ENCODE results near the gene CPED1. TPM values are rescaled to one million over a fixed set of nuclear protein-coding genes. Genes with fewer than 3 reads are reported as not detected.

CPED1 gene
- total RNA-seq, 5 donors from 2014 or later (not counting 1 experiment from before 2014, with no cell fraction given), result 0.73 to 1.4 (median 0.96) TPM; not detected in 2

DNA sequence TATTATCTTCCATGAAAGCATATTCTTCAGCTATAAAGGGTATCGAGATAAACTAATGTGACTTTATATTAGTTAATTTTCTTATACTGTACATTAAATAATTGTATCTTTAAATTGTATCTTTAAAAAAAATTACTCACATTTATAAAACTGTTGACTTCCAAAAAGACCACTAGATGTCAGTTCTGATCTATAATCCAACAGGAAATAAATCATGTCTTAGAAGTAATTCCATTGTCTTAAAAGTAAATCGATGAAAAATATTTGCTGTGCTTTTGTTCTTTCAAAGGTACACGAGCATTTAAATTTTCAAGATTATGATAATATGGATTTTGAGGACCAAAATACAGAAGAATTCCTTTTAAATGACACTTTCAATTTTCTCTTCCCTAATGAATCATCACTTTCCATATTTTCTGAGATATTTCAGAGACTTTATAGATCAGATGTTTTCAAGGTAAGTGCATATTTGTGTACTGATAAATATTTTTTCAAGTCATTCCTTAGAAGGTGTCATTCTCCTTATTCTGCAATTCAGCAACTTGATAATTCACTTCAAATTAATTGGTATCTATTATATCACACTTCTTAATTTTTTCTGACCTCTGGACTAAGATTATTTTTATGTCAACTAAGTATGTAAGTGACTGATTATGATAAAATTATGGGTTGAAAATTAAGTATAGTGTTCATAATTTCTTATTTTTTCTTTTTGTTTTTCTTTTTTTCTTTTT lies 138.5 kb downstream of the CPED1 start:
- Histone ChIP-seq H3K4me3 (ENCODE audit: control insufficient read depth in 1 of 2, extremely low read depth in 1 of 2, low read length in 1 of 2) (no peak overlapping the region), H3K36me3 (ENCODE audit: control insufficient read depth in 2 of 2, extremely low read depth in 1 of 2, insufficient read depth in 1 of 2, low read length in 1 of 2) (no peaks in the 10 kb centered on the region), H3K4me1 (ENCODE audit: control insufficient read depth in 1 of 2, extremely low read depth in 1 of 2, insufficient read depth in 2 of 2, low read length in 2 of 2) (no peaks in the 10 kb centered on the region), H3K9me3 (no peaks in the 10 kb centered on the region), H3K27ac (ENCODE audit: low read length) (no peak overlapping the region), H3K27me3 (replicated peaks in 1 of 2; ENCODE audit: control insufficient read depth in 2 of 2, extremely low read depth in 1 of 2, insufficient read depth in 2 of 2, low read length in 1 of 2) (no peaks in the 10 kb centered on the region)
- DNase-seq (no peak), ATAC-seq (replicated peaks in 1 of 4) (no peak)
- Mint-ChIP-seq H3K4me1 (no peaks in the 10 kb centered on the region), H3K9me3 (no peaks in the 10 kb centered on the region), H3K4me3 (no peak overlapping the region), H3K27me3 (peaks cover 0 to 7% of the 10 kb centered on the region in 2 donors), H3K27ac (no peak overlapping the region), H3K36me3 (no peaks in the 10 kb centered on the region)
- ChIA-PET POLR2A (no interaction called here), CTCF (no interaction called here)
- WGBS (ENCODE audit: insufficient coverage), result no CpG with 5 or more reads among the region's 3 CpGs

DNA sequence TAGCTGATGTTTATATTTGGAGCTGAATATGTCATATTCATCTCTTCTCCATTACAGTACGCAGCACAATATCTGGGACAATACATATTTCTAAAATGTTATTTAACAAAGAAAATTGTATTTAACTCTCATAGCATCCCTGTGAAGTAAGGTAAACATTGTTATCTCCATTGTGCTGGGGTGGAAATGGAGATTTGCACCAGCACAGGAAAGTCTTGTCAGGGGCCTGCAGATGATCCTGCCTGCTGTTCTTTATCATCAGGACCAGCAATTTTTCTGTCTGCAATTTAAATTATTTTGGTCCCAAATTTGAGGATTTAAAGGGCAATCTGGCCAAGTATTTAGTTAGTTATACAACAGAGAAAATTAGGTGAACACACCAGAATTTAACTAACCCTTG lies 144.4 kb downstream of the CPED1 start:
- WGBS (ENCODE audit: insufficient coverage), result no CpG with 5 or more reads among the region's 1 CpG
- no peaks in the 10 kb centered on the region for H3K9me3 Mint-ChIP-seq
- POLR2A ChIA-PET, result no interaction called here

DNA sequence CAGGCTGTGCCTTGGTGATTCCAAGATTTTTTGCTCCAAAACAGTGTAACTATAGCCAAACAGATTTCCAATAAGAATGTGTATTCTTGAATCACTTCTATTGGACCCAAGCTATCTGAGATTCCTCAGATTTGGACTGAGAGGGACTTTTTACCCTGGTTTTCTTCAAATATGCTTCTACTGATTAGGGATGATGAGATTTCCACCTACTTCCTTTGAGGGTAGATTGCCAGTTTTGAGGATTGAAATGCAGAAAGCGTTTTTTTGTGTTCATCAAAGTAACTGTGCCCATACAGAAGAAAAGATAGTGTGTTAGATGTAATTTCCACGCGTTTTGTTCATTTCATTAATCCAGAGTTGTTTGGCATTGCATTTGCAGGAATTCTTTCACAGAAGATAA lies 144.9 kb downstream of the CPED1 start:
- no peak for DNase-seq
- Histone ChIP-seq H3K27ac (ENCODE audit: low read length) (no peak overlapping the region), H3K4me1 (ENCODE audit: control insufficient read depth in 1 of 2, extremely low read depth in 1 of 2, insufficient read depth in 2 of 2, low read length in 2 of 2) (no peaks in the 10 kb centered on the region), H3K9me3 (no peaks in the 10 kb centered on the region), H3K36me3 (ENCODE audit: control insufficient read depth in 2 of 2, extremely low read depth in 1 of 2, insufficient read depth in 1 of 2, low read length in 1 of 2) (no peaks in the 10 kb centered on the region), H3K27me3 (replicated peaks in 1 of 2; ENCODE audit: control insufficient read depth in 2 of 2, extremely low read depth in 1 of 2, insufficient read depth in 2 of 2, low read length in 1 of 2) (no peaks in the 10 kb centered on the region), H3K4me3 (ENCODE audit: control insufficient read depth in 1 of 2, extremely low read depth in 1 of 2, low read length in 1 of 2) (no peak overlapping the region)
- Mint-ChIP-seq H3K4me3 (no peak overlapping the region), H3K27me3 (peaks cover 0 to 4% of the 10 kb centered on the region in 2 donors), H3K9me3 (no peaks in the 10 kb centered on the region), H3K4me1 (peaks cover 0 to 4% (median 0%) of the 10 kb centered on the region in 3 donors), H3K36me3 (no peaks in the 10 kb centered on the region), H3K27ac (no peak overlapping the region)
- ChIA-PET CTCF (no interaction called here), POLR2A (no interaction called here)
- no peak for ATAC-seq (replicated peaks in 1 of 4)
- WGBS (ENCODE audit: insufficient coverage), result 40% methylated on average over 1 of the region's 3 CpGs

More for the DNA sequence above, 144.4 kb downstream of the CPED1 start:
- Histone ChIP-seq H3K27ac (ENCODE audit: low read length) (no peak overlapping the region), H3K4me3 (ENCODE audit: control insufficient read depth in 1 of 2, extremely low read depth in 1 of 2, low read length in 1 of 2) (no peak overlapping the region), H3K27me3 (replicated peaks in 1 of 2; ENCODE audit: control insufficient read depth in 2 of 2, extremely low read depth in 1 of 2, insufficient read depth in 2 of 2, low read length in 1 of 2) (no peaks in the 10 kb centered on the region), H3K9me3 (no peaks in the 10 kb centered on the region), H3K4me1 (ENCODE audit: control insufficient read depth in 1 of 2, extremely low read depth in 1 of 2, insufficient read depth in 2 of 2, low read length in 2 of 2) (no peaks in the 10 kb centered on the region), H3K36me3 (ENCODE audit: control insufficient read depth in 2 of 2, extremely low read depth in 1 of 2, insufficient read depth in 1 of 2, low read length in 1 of 2) (no peaks in the 10 kb centered on the region)
- no peak for ATAC-seq (replicated peaks in 1 of 4)
- no peak overlapping the region for H3K4me3 Mint-ChIP-seq
- peaks cover 0 to 4% of the 10 kb centered on the region in 2 donors for H3K27me3 Mint-ChIP-seq
- H3K27ac Mint-ChIP-seq, result no peak overlapping the region
- no peaks in the 10 kb centered on the region for H3K4me1 Mint-ChIP-seq
- no peak for DNase-seq
- CTCF ChIA-PET, result no interaction called here
- no peaks in the 10 kb centered on the region for H3K36me3 Mint-ChIP-seq

DNA sequence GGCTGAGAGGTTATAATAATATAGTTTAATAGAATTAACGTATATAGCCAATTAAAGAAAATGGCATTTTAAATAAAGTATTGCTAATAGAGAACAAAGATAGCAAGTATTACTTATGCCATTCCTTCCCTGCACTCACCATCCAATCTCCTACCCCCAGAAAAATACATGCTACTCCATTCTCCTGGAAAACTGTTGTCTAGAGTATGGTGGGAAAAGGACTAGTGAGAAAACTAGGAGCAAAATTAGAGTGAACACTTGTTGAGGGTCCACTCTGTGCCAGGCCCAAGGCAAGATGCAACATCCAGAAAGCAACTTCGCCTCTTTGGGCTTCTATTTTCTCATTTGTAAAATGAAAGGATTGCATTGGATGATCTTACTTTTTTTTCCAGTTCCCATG lies 149.1 kb downstream of the CPED1 start:
- DNase-seq (no peak), ATAC-seq (replicated peaks in 1 of 4) (no peak)
- 83% methylated on average over 1 of the region's 2 CpGs for WGBS (ENCODE audit: insufficient coverage)
- no peaks in the 10 kb centered on the region for H3K9me3 Mint-ChIP-seq
- CTCF ChIA-PET, result no interaction called here
- H3K4me3 Mint-ChIP-seq, result no peak overlapping the region
- no peaks in the 10 kb centered on the region for H3K27me3 ChIP-seq (replicated peaks in 1 of 2; ENCODE audit: control insufficient read depth in 2 of 2, extremely low read depth in 1 of 2, insufficient read depth in 2 of 2, low read length in 1 of 2)
- POLR2A ChIA-PET, result no interaction called here
- H3K27me3 Mint-ChIP-seq, result peaks cover 0 to 4% of the 10 kb centered on the region in 2 donors
- H3K4me1 Mint-ChIP-seq, result peaks cover 0 to 6% (median 0%) of the 10 kb centered on the region in 3 donors
- no peaks in the 10 kb centered on the region for H3K36me3 Mint-ChIP-seq
- no peaks in the 10 kb centered on the region for H3K9me3 ChIP-seq
- no peak overlapping the region for H3K27ac Mint-ChIP-seq
- no peak overlapping the region for H3K27ac ChIP-seq (ENCODE audit: low read length)
- H3K36me3 ChIP-seq (ENCODE audit: control insufficient read depth in 2 of 2, extremely low read depth in 1 of 2, insufficient read depth in 1 of 2, low read length in 1 of 2), result no peaks in the 10 kb centered on the region
- H3K4me3 ChIP-seq (ENCODE audit: control insufficient read depth in 1 of 2, extremely low read depth in 1 of 2, low read length in 1 of 2), result no peak overlapping the region
- no peaks in the 10 kb centered on the region for H3K4me1 ChIP-seq (ENCODE audit: control insufficient read depth in 1 of 2, extremely low read depth in 1 of 2, insufficient read depth in 2 of 2, low read length in 2 of 2)

DNA sequence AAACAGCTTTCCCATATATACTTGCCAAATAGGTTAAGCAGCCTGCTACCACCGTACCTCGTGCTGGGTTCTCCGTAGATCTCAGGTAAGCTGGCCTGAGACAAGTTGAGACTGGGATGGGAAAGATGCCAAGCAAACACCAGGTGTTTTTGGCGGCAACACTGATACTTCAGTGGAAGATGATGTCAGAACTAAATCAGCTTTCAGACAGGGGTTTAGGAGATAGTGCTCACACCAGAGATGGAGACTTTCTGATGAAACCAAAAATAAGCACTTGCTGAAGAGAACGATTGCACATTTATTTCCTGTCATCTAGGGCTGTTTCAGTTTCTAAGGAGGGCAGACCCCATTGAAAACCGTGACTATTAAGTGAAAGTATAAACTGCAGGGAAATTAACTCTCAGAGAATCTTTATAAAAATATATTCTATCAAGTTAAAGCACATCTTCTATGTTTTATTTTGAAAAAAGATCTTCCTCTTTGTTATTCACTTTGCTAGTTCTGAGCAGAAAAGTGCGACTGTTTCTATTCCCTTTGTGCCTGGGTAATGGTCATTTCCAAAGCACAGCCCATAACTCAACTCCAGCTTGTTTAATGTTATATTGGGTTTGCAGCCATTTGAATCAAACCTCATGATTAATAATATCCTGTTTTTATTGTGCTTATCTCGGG lies 149.9 kb downstream of the CPED1 start:
- no peaks in the 10 kb centered on the region for H3K9me3 Mint-ChIP-seq
- H3K4me1 Mint-ChIP-seq, result peaks cover 0 to 6% (median 0%) of the 10 kb centered on the region in 3 donors
- Histone ChIP-seq H3K4me3 (ENCODE audit: control insufficient read depth in 1 of 2, extremely low read depth in 1 of 2, low read length in 1 of 2) (no peak overlapping the region), H3K27ac (ENCODE audit: low read length) (no peak overlapping the region), H3K4me1 (ENCODE audit: control insufficient read depth in 1 of 2, extremely low read depth in 1 of 2, insufficient read depth in 2 of 2, low read length in 2 of 2) (no peaks in the 10 kb centered on the region), H3K27me3 (replicated peaks in 1 of 2; ENCODE audit: control insufficient read depth in 2 of 2, extremely low read depth in 1 of 2, insufficient read depth in 2 of 2, low read length in 1 of 2) (no peaks in the 10 kb centered on the region), H3K9me3 (no peaks in the 10 kb centered on the region), H3K36me3 (ENCODE audit: control insufficient read depth in 2 of 2, extremely low read depth in 1 of 2, insufficient read depth in 1 of 2, low read length in 1 of 2) (no peaks in the 10 kb centered on the region)
- DNase-seq (no peak), ATAC-seq (replicated peaks in 1 of 4) (no peak)
- H3K27ac Mint-ChIP-seq, result no peak overlapping the region
- 68% methylated on average over 4 of the region's 8 CpGs for WGBS (ENCODE audit: insufficient coverage)
- CTCF ChIA-PET, result interaction anchor here in 1 of 2 donors (0.6 kb wide), 1 partner anchor 142 kb away, joined by 3 read pairs; no protein-coding TSS in a partner anchor
- no peaks in the 10 kb centered on the region for H3K36me3 Mint-ChIP-seq
- POLR2A ChIA-PET, result no interaction called here
- H3K27me3 Mint-ChIP-seq, result peaks cover 0 to 4% of the 10 kb centered on the region in 2 donors
- H3K4me3 Mint-ChIP-seq, result peak overlapping the region in 1 of 3 donors; percentile 58

DNA sequence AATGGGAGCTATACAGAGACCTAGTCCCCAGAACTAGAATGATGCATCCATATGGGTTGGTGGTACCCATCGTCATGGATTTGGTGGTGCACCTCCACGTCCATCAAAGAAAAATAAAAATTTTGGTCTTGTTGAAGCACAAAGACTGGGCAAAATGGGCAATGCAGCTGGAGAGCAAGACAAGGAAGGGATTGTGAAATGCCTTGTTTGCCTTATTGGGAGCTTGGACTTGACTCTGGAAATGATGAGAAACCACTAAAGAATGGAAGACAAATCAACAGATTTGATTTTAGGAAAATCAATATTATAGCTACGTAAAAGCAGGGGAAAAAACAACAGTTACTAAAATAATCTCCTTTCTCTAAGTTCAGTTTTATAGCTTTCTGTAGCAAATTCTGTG lies 150.9 kb downstream of the CPED1 start:
- Histone ChIP-seq H3K9me3 (no peaks in the 10 kb centered on the region), H3K4me1 (ENCODE audit: control insufficient read depth in 1 of 2, extremely low read depth in 1 of 2, insufficient read depth in 2 of 2, low read length in 2 of 2) (no peaks in the 10 kb centered on the region), H3K27me3 (replicated peaks in 1 of 2; ENCODE audit: control insufficient read depth in 2 of 2, extremely low read depth in 1 of 2, insufficient read depth in 2 of 2, low read length in 1 of 2) (no peaks in the 10 kb centered on the region), H3K4me3 (ENCODE audit: control insufficient read depth in 1 of 2, extremely low read depth in 1 of 2, low read length in 1 of 2) (no peak overlapping the region), H3K36me3 (ENCODE audit: control insufficient read depth in 2 of 2, extremely low read depth in 1 of 2, insufficient read depth in 1 of 2, low read length in 1 of 2) (no peaks in the 10 kb centered on the region), H3K27ac (ENCODE audit: low read length) (no peak overlapping the region)
- no peak for DNase-seq
- Mint-ChIP-seq H3K4me1 (peaks cover 0 to 6% (median 0%) of the 10 kb centered on the region in 3 donors), H3K36me3 (no peaks in the 10 kb centered on the region), H3K4me3 (no peak overlapping the region), H3K9me3 (no peaks in the 10 kb centered on the region), H3K27ac (no peak overlapping the region), H3K27me3 (peaks cover under 1 to 3% of the 10 kb centered on the region in 2 donors)
- no peak for ATAC-seq (replicated peaks in 1 of 4)
- CTCF ChIA-PET, result no interaction called here
- WGBS (ENCODE audit: insufficient coverage), result no CpG with 5 or more reads among the region's 3 CpGs
- POLR2A ChIA-PET, result no interaction called here
